ENCODE results near the gene ZNRF3.
"Not testable (repeated sequence)": the region's sequence is repeated elsewhere in the genome, so short reads cannot be mapped to it uniquely, and the experiment has no call there.

The ZNRF3 gene

DNA sequence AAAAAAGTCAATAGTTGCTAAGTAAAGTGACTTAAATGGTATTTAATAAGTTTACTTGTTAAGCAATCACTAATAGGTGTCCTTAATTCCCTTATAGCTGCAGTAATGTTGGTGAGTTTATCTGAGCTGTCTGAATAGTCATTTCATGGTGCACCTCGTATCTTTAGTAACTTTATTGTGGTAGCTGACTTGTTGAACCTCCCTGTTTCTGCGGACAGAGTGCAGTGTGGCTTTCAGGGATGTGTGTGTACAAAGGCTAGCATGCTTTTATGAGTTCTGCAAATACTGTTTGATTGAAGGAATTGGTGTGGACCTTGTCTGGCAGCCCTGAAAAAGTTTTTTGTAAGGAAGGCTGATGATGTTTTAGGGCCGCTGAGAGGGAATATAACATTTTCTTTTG lies 2.6 kb downstream of the ZNRF3 start:
- DNase-seq: no peak

DNA sequence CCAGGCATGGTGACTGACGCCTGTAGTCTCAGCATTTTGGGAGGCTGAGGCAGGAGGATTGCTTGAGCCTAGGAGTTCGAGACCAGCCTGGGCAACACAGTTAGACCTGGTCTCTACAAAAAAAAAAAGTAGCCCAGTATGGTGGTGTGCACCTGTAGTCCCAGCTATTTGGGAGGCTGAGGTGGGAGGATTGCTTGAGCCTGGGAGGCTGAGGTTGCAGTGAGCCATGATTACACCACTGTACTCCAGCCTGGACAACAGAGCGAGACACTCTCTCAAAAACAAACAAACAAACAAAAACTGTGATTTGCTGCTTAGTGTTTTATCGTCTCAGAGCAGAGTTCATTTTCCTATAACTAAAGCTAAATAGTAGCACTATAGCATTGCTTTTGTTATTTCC lies 3.3 kb downstream of the ZNRF3 start:
- DNase-seq: not testable (repeated sequence)

DNA sequence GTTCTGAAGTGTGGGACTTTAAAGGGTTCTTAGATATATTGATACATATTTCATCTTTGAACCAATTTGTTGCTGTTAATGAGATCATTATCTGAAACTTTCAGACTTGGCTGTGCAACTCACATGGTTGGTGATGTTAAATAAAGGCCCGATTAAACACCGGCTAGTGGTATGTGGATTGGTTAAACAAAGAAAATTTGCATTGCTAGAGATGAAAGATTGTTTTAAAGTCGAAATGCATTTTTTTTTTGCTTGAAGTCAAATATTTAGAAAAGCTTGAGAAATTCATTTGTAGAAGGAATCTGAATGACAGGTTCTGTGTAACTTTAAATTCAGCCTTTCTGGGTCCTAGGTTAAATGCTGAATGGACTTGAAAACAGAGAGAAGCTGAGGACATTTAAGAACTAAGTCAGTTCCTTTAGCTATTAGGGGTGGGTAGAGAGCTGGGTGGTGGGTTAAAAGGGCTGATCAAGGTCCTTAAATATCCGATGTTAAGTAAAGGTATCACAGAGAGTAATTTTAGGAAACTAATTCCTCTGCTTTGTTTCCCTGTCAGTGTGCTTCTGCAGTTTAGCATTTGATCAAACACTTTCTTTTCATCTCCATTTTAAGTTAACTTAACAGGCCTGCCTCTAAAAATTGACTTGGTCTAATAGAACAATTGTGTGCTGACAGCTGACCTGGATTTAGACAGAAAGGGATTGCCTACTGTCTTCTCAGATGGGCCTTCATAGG lies 4.5 kb downstream of the ZNRF3 start:
- DNase-seq: no peak

DNA sequence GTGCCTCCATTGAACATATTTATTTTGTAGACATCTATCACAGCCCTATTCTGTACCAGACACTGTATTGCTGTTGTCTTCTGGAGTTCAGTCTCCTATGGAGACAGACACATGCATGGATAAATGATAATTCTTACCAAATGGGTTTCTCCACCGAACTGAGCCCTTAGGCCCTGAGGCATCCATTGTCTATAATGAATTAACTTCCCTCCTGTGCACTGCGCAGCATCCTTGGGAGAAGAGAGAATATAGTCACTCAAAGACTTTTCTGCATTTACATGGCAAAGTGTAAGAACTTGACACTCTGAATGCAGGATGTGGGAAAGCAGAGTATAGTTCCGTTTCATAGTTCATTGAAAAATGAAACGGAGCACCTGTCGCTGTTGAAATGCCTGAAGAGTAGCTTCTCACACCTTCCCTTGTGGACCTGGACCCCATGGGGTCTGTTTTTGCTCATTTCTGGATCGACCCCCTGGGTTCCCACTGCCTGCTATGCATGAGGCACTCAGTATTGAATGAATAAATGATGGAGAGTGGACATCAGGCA lies 6.2 kb downstream of the ZNRF3 start:
- DNase-seq: no peak

DNA sequence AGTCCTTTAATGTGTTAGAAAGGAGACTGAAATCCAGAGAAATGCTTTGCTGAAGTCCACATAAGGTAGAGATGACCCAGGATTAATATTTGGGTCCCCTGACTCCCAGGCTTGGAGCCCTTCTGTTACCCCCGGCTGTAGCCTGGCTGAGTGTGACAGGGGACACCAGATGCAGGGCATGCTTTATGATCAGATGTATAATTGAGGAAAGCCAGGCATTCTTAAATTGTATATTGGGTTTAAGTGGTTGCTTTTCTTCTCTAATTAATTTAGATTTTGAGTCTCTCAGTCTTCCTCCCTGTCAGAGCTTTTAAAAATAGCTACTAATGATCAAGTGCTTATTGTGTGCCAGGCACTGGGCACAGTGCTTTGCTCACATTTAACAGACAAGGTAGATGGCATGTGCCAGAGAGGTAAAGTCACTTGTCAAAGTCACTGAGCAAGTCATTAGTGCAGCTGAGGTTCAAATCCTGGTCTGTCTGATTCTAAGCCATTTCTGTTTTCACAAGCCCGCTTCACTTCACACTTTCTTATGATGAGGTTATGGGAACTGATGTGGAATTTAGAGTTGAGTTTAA lies 7.9 kb downstream of the ZNRF3 start:
- DNase-seq: no peak

GRCh38 chr22:28892175-28892731 lies 8.9 kb downstream of the ZNRF3 start:
- DNase-seq: no peak

GRCh38 chr22:28893810-28894209 lies 10.4 kb downstream of the ZNRF3 start:
- DNase-seq: no peak

GRCh38 chr22:28894334-28894733 lies 11.0 kb downstream of the ZNRF3 start:
- peak; percentile 53 for DNase-seq

DNA sequence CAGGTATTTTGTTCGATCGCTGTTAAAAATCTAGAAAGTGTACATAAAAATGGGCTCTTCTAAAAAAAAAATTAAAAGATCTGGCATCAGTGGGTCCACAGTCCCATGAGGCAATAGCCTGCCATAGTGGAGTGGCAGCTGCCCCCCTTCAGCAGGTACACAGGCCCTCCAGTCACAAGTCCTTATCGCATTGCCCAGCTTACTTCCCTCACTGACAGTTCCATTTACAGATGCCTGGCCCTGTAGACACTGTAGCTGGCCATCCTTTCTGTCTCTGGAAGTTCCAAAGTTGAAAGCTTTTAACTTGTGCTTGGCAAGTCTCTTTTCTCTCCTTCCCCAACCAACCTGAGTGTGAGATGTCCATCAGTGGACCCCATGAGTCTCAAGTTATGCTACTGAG lies 11.4 kb downstream of the ZNRF3 start:
- no peak for DNase-seq

DNA sequence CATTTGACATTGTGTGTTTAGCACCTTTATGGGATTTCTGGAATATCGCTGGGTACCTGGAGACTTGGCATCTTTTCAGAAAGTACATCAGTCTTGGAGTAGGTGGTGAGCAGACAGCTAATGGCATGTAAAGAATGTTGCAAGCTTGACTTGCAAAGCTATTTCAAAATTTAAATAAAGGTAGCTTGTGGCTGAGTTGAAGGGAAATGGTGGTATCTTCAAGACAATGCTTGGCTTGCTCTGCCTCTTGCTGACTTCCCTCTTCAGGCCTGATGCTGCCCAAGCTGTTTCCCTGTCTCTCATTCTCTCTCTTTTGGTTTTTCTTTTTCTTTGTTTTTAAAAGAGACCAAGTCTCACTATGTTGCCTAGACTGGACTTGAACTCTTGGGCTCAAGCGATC lies 13.2 kb downstream of the ZNRF3 start:
- DNase-seq: no peak

DNA sequence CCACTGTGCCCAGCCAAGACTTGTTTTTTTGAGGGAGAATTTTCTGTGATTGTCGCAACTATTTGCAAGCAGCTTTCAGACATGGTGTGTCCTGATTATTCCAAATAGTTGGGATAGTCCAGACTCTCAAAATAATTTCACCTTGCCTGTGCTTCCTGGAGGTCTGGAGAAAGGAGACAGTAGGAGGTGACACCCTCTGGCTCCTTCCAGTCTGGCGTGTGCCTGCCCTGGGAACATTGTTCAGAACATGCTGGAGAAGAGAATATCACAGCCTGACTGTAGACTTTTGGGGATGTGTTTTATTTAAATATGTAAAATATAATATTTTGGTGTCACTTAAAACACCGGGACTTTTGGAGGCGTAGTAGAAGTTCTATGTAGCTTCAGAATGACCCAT lies 14.9 kb downstream of the ZNRF3 start:
- DNase-seq: no peak

DNA sequence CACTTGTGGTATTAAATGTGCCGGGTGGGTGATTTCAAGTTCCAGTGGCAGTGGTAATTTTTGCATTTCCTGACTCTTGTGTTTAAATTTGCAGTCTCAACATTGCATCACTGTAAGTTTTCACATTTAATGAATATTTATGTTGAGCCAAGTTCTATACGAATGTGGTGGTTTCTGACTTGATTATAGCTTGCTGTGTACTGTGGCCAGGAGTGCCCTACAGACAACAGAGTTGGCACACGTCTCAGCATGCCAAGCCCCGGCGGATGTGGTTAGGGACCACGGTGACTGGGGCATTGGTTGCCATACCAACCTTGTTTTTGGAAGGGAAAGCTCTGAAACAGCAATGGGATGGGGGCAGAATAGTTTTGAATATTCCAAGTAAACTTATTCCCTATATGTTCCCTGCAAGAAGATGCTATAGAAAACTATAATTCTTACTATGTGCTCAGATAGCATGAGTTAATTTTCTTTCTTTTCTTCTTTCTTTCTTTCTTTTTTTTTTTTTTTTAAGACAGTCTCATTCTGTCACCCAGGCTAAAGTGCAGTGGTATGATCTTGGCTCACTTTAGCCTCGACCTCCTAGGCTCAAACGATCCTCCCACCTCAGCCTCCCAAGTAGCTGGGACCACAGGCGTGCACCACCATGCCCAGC lies 16.0 kb downstream of the ZNRF3 start:
- peak; percentile 23 for DNase-seq

- no peak for DNase-seq
Observed at GRCh38 chr22:28900379-28900925, 17.1 kb downstream of the ZNRF3 start.

DNA sequence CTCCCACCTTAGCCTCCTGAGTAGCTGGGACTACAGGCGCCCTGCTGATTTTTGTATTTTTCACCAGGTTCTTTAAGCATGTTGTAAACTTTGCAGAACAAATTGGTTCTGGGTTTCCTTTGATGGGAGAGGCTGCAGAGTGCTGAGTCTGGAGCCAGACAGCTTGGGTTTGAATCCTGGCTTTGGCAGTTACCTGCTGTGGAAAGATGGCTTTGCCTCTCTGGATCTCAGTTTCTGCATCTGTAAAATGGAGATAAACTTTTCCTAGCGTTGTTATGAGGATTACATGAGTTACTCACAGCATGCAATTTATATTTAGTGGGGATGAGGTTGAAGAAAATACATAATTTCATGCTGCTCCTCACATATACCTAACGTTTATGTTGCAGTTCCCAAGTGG lies 19.1 kb downstream of the ZNRF3 start:
- no peak for DNase-seq

DNA sequence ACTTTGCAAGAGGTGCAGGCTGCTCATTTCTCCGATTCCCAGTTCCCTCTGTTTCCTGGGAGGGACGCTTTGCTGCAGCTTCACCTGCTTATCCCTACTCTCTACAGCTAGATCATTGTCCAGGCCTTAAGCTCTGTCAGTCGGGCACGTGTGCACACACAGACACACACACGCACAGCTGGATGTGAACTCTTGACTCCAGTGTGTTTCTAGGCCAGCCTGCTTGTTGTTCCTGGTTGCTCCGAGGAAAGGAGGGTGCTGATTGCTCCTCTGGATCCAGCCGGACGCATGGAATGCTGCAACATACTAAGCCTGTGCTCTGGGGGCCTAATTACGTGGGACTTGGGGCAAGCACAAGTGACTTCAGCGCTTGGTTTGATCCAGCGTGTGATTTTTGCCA lies 19.7 kb downstream of the ZNRF3 start:
- DNase-seq: no peak

DNA sequence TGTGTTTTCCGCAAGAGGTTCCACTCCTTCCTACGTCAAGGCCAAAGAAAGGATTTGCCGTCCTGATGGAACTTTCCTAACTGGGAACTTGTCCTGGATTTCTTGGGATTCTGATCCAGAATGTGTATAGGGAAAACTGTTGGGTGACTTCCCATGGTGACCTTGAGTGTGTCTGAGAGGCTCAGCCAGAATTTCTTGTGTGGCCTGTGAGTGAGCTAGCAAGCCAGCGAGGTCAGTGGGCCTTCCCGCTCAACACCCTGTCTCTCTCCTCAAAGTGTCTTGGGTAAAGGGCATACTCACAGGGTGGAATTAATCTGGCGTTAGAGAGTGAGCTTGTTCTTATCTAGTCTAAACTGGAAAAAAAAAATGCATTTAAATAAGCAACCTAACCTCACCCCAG lies 20.4 kb downstream of the ZNRF3 start:
- DNase-seq: no peak

DNA sequence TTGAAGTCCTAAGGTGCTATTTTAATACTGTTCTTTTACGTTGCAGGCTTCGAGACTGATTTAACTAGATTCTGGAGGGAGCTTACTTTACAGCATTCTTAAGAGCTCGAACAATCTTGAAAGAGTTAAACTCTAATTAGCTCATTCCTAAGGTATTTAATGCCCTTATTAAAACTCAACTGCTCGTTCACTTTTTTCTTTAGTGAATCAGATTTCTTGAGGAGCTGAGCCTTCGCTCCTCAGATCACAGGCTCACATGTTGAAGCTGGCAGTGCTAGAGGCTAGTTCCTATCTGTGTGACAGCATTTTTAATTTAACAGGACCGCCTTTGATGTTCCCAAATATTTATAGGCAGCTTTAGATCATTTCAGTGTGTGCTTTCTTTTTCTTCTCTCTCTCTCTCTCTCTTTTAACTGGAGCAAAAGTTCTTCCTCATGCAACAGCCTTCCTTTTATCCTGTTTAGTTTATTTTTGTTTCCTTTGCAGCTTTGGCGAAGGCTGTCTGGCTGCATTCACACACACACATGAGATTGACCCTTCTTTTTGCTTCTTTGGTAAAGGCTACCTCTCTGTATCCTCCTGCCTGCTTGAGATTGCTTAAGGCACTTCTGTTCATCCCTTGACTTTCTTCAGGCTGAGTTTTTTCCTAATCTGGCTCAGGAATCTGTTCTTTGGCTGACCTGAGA lies 21.0 kb downstream of the ZNRF3 start:
- no peak for DNase-seq

GRCh38 chr22:28905256-28905832 lies 22.0 kb downstream of the ZNRF3 start:
- no peak for DNase-seq

GRCh38 chr22:28906312-28906711 lies 22.9 kb downstream of the ZNRF3 start:
- DNase-seq: no peak

DNA sequence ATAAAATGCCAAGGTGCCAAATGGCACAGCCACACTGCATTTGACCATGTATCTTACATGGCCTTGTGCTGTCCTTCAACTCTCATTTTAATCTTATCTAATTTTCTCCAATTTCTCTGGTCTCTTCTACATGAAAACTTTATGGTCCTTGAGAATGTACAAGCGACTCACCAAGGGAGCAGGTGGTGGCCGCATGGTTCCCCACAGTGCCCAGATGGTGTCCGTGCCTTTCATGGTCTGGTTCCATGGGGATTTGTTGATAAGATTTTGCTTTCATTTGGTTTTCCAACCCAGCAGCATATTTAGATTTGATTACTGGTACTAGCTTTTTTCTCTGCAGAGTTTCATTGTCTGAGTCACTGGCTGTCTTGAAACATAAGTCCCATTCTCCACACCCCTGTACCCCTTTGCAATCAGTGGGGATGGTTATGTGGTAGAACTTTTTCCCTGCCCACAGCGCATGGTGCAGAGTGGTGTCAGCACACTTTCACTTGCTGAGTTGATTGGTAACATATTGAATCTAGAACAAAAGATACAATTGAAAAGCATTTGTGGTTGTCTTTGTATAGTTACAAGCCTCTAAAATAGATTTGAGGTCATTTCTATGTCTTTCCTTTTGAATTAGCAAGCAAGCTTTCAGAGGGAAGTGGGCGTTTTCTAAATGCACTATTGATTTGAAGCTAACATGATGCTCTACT lies 24.1 kb downstream of the ZNRF3 start:
- DNase-seq: no peak

- DNase-seq: not testable (repeated sequence)
Observed at GRCh38 chr22:28908810-28909209, 25.4 kb downstream of the ZNRF3 start.

DNA sequence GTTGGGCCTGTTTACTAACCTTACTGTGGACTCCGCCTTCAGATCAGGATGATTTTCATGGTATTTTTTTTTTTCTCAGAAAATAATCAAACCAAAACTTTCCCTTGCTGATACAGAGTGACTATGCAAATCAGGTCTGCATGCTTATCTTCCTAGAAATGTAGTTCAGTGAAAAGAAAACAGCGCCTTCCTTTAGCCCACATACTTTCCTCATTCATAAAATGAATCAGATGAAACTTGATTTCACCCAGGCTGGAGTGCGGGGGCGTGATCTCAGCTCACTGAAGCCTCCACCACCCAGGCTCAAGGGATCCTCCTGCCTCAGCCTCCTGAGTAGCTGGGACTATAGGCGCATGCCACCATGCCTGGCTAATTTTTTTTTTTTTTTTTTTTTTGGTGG lies 26.0 kb downstream of the ZNRF3 start:
- DNase-seq: no peak

All from NCI-H1694 (cell line).